Measurements from ENCODE around the gene MED12L. TPM values are rescaled to one million over a fixed set of nuclear protein-coding genes. Genes with fewer than 3 reads are reported as not detected.

The MED12L gene
- total RNA-seq, 4 donors from 2014 or later, result under 0.01 to 0.34 (median 0.27) TPM

- no peak for TF ChIP-seq CTCF (IDR thresholded peaks at IDR 0.05; ENCODE audit: low read depth)
Observed at GRCh38 chr3:151300539-151300938, 215.1 kb downstream of the MED12L start.

- TF ChIP-seq CTCF (IDR thresholded peaks at IDR 0.05; ENCODE audit: low read depth), result no peak
Observed at GRCh38 chr3:151301787-151302186, 216.3 kb downstream of the MED12L start.

GRCh38 chr3:151303751-151304150 is 218.3 kb downstream of the MED12L start:
- TF ChIP-seq CTCF (IDR thresholded peaks at IDR 0.05; ENCODE audit: low read depth), result no peak

- TF ChIP-seq CTCF (IDR thresholded peaks at IDR 0.05; ENCODE audit: low read depth), result no peak
Observed at GRCh38 chr3:151305060-151305774, 219.8 kb downstream of the MED12L start.

GRCh38 chr3:151305775-151306151 is 220.3 kb downstream of the MED12L start:
- no peak for TF ChIP-seq CTCF (IDR thresholded peaks at IDR 0.05; ENCODE audit: low read depth)

GRCh38 chr3:151306168-151306810 is 220.8 kb downstream of the MED12L start:
- no peak for TF ChIP-seq CTCF (IDR thresholded peaks at IDR 0.05; ENCODE audit: low read depth)

GRCh38 chr3:151307131-151307530 is 221.7 kb downstream of the MED12L start:
- no peak for TF ChIP-seq CTCF (IDR thresholded peaks at IDR 0.05; ENCODE audit: low read depth)
